ENCODE measurements around the gene ELL2.

- no peak for TF ChIP-seq POLR2A (IDR thresholded peaks at IDR 0.05)
- TF ChIP-seq CTCF (IDR thresholded peaks at IDR 0.05), result no peak
Measured at GRCh38 chr5:95970359-95970704, 8.7 kb upstream of the ELL2 start.
